HepG2 (cell line): ENCODE data around the gene VMO1. TPM values are rescaled to one million over a fixed set of nuclear protein-coding genes. Genes with fewer than 3 reads are reported as not detected.

Experiments
- ARID5B ChIP-seq: IDR thresholded peaks from 2 replicates; pipeline ENCODE4 v1.4.0; 2020; ENCODE audit warnings: mild to moderate bottlenecking, missing genetic modification reagents
- CEBPB ChIP-seq: IDR thresholded peaks from 2 replicates; pipeline ENCODE4 v1.6.1; 2011; ENCODE audit warnings: low read depth, low read length, improper control_type of control experiment, borderline replicate concordance
- KDM1A ChIP-seq: IDR thresholded peaks from 2 replicates; pipeline ENCODE4 v1.6.1; 2016; ENCODE audit warnings: missing compliant biosample characterization
- KLF15 ChIP-seq: sonication (generic); formaldehyde crosslinking; IDR thresholded peaks from 2 replicates; pipeline ENCODE4 v1.8.1; 2023; ENCODE audit warnings: borderline replicate concordance, mild to moderate bottlenecking, inconsistent platforms, missing genetic modification reagents, mixed read lengths
- PAX8 ChIP-seq: sonication (generic); formaldehyde crosslinking; IDR thresholded peaks from 2 replicates; pipeline ENCODE4 v1.8.0; 2022; ENCODE audit warnings: mild to moderate bottlenecking, missing genetic modification reagents, borderline replicate concordance
- REL ChIP-seq: sonication (generic); formaldehyde crosslinking; conservative IDR thresholded peaks from 2 replicates; pipeline ENCODE4 v1.8.0; 2022; ENCODE audit warnings: mild to moderate bottlenecking, missing genetic modification reagents, moderate library complexity
- RXRB ChIP-seq: IDR thresholded peaks from 2 replicates; pipeline ENCODE4 v1.6.1; 2016; ENCODE audit warnings: borderline replicate concordance, missing genetic modification reagents, missing compliant biosample characterization
- SAFB2 ChIP-seq: sonication (generic); formaldehyde crosslinking; IDR thresholded peaks from 2 replicates; pipeline ENCODE4 v1.5.1; 2020; ENCODE audit warnings: missing genetic modification reagents, low read depth, mild to moderate bottlenecking, borderline replicate concordance
- ZNF234 ChIP-seq: sonication (generic); formaldehyde crosslinking; conservative IDR thresholded peaks from 2 replicates; pipeline ENCODE4 v1.5.1; 2020; ENCODE audit warnings: mild to moderate bottlenecking, missing genetic modification reagents
- ZNF280B ChIP-seq: sonication (generic); formaldehyde crosslinking; IDR thresholded peaks from 2 replicates; pipeline ENCODE4 v1.5.0; 2020; ENCODE audit warnings: missing genetic modification reagents, mild to moderate bottlenecking, borderline replicate concordance
- ZNF552 ChIP-seq: sonication (generic); formaldehyde crosslinking; IDR thresholded peaks from 2 replicates; pipeline ENCODE4 v1.9.0; 2022; ENCODE audit warnings: missing genetic modification reagents, mild to moderate bottlenecking, borderline replicate concordance
- ZNF660 ChIP-seq: sonication (generic); formaldehyde crosslinking; IDR thresholded peaks from 2 replicates; pipeline ENCODE4 v1.5.1; 2020; ENCODE audit warnings: mild to moderate bottlenecking, low read depth, missing genetic modification reagents, borderline replicate concordance
- ZNF772 ChIP-seq: sonication (generic); formaldehyde crosslinking; IDR thresholded peaks from 2 replicates; pipeline ENCODE4 v1.5.0; 2020; ENCODE audit warnings: mild to moderate bottlenecking, missing genetic modification reagents
- polyA plus RNA-seq, 8 experiments: library from polyadenylated mRNA; depleted of rRNA in 3 of 8; stranded (reverse) in 7 of 8; unstranded in 1 of 8; fragments of >200 nt; fragmentation: Illumina TruSeq in 4 of 8; extraction: Trizol in 4 of 8; gene quantifications; 2 replicates each; pipeline versions ENCODE4 v1.2.1 to v1.2.3, GENCODE V29; 2011 to 2016; ENCODE audit warnings: low read depth in 4 of 8, missing spikeins in 1 of 8, mixed read lengths in 1 of 8; ENCODE audit not compliant: insufficient read depth in 1 of 8
- total RNA-seq, 5 experiments: library from RNA; depleted of rRNA; stranded (reverse); fragments of >200 nt; fragmentation: Illumina TruSeq; extraction: Trizol; gene quantifications; 2 replicates each; pipeline ENCODE4 v1.2.3, GENCODE V29; 2016; ENCODE audit warnings: low read depth in 1 of 5
- TF ChIP-seq, protein P1 (sequence below): sonication (generic); formaldehyde crosslinking; IDR thresholded peaks from 2 replicates; pipeline ENCODE4 v1.8.0; 2022; ENCODE audit warnings: mild to moderate bottlenecking, missing genetic modification reagents; ENCODE audit not compliant: insufficient replicate concordance
- TF ChIP-seq, protein P2 (sequence below): sonication (generic); formaldehyde crosslinking; IDR thresholded peaks from 2 replicates; pipeline ENCODE4 v1.9.0; 2022; ENCODE audit warnings: low read depth, missing genetic modification reagents
- TF ChIP-seq, protein P3 (sequence below): sonication (generic); formaldehyde crosslinking; IDR thresholded peaks from 2 replicates; pipeline ENCODE4 v1.4.0; 2020; ENCODE audit warnings: missing genetic modification reagents; ENCODE audit errors: not compliant biosample characterization

VMO1 gene
- total and polyA plus RNA-seq, 2 of the 13 experiments (the other 11 are each of a cell fraction or from before 2014, with no cell fraction given): not detected

DNA sequence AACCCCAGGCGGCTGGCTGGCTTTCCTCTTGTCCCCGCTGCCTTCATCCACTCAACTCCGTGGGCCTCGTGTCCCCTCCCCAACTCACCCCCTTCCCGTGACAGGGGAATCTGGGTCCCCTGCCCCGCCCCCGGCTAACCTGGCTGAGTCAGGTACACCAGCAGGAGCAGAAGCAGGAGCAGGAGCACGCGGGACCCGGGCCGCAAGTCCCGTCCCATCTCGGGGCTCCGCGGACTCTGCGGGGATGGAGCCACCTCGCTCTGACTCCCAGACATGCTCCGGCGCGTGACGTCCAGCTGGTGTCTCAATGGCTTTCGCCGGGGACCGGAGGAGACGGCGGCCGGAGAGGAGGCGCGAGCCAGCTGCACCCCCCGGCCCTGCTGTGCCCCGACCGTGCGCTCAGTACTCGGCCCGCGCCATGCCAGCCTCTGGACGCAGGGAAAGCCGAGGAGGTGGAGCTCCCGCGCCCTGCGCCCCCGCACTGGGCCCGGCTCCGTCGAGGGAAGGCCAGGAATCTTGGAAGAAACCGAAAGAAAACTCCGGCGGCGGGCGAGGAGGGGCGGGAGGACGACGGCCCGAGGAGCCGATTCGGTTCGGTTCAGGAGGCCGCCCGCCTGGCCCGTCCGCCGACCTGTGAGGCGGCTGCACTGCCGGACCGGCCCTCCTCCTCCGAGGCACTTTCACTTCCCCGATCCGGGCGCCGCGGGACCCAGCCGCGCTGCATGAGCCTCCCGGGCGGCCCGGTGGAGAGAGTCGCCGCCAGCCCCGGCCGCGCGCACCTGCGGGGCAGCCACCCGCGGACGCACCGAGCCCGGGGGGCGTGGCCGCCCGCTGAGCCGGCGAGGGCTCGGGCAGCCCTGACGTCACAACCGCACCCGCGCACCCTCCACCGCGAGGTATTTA lies 46.8 kb downstream of the VMO1 start, which contains the start of the genes CXCL16 and ZMYND15 (continued):
- TF ChIP-seq ARID5B (CRISPR knock-in tag): no peak
- peak; percentile 21; the same call in 1 of the 2 replicates for TF ChIP-seq KLF15
- TF ChIP-seq SAFB2: 0 out of 2 replicates have a peak, but pooled peaks have one; percentile 20
- TF ChIP-seq CEBPB: no peak
- no peak for TF ChIP-seq REL (CRISPR knock-in tag)
- no peak for TF ChIP-seq ZNF234 (CRISPR knock-in tag)
- TF ChIP-seq, protein P1, sequence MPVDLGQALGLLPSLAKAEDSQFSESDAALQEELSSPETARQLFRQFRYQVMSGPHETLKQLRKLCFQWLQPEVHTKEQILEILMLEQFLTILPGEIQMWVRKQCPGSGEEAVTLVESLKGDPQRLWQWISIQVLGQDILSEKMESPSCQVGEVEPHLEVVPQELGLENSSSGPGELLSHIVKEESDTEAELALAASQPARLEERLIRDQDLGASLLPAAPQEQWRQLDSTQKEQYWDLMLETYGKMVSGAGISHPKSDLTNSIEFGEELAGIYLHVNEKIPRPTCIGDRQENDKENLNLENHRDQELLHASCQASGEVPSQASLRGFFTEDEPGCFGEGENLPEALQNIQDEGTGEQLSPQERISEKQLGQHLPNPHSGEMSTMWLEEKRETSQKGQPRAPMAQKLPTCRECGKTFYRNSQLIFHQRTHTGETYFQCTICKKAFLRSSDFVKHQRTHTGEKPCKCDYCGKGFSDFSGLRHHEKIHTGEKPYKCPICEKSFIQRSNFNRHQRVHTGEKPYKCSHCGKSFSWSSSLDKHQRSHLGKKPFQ (CRISPR knock-in tag): no peak
- TF ChIP-seq, protein P2, sequence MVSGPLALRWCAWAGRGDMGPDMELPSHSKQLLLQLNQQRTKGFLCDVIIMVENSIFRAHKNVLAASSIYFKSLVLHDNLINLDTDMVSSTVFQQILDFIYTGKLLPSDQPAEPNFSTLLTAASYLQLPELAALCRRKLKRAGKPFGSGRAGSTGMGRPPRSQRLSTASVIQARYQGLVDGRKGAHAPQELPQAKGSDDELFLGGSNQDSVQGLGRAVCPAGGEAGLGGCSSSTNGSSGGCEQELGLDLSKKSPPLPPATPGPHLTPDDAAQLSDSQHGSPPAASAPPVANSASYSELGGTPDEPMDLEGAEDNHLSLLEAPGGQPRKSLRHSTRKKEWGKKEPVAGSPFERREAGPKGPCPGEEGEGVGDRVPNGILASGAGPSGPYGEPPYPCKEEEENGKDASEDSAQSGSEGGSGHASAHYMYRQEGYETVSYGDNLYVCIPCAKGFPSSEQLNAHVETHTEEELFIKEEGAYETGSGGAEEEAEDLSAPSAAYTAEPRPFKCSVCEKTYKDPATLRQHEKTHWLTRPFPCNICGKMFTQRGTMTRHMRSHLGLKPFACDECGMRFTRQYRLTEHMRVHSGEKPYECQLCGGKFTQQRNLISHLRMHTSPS (CRISPR knock-in tag): no peak; the same call in 1 of the 2 replicates
- TF ChIP-seq ZNF772 (CRISPR knock-in tag): peak; percentile 59; the same call in 1 of the 2 replicates
- TF ChIP-seq ZNF660 (CRISPR knock-in tag): no peak
- no peak for TF ChIP-seq KDM1A (CRISPR knock-in tag)
- no peak; the same call in 1 of the 2 replicates for TF ChIP-seq PAX8 (CRISPR knock-in tag)
- no peak for TF ChIP-seq RXRB (CRISPR knock-in tag)
- TF ChIP-seq ZNF280B (CRISPR knock-in tag): peak; percentile 55; the same call in 1 of the 2 replicates
- 0 out of 2 replicates have a peak, but pooled peaks have one; percentile 35 for TF ChIP-seq ZNF552
- TF ChIP-seq, protein P3, sequence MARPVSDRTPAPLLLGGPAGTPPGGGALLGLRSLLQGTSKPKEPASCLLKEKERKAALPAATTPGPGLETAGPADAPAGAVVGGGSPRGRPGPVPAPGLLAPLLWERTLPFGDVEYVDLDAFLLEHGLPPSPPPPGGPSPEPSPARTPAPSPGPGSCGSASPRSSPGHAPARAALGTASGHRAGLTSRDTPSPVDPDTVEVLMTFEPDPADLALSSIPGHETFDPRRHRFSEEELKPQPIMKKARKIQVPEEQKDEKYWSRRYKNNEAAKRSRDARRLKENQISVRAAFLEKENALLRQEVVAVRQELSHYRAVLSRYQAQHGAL: no peak
